GM10266 (cell line): ENCODE measurements around the gene UNC13C.
"Not testable (repeated sequence)": the region's sequence is repeated elsewhere in the genome, so short reads cannot be mapped to it uniquely, and the experiment has no call there.

ENCODE experiments used
- DNase-seq: peaks from one replicate; pipeline ENCODE4 v3.0.0; 2012; ENCODE audit errors: extremely low spot score
- TF ChIP-seq, protein P1 (sequence below): IDR thresholded peaks from 2 replicates; pipeline ENCODE4 v1.5.1; 2012; ENCODE audit warnings: mild to moderate bottlenecking, low read depth; ENCODE audit not compliant: control insufficient read depth, insufficient read depth; ENCODE audit errors: missing control alignments

Gene UNC13C

GRCh38 chr15:53978253-53978906 lies at the start of gene UNC13C:
Gene UNC13C, plus strand, starts transcription at chr15:53978441. Its CDS starts 34,463 bp downstream, at chr15:54012904.
- no peak for DNase-seq
- TF ChIP-seq, protein P1, sequence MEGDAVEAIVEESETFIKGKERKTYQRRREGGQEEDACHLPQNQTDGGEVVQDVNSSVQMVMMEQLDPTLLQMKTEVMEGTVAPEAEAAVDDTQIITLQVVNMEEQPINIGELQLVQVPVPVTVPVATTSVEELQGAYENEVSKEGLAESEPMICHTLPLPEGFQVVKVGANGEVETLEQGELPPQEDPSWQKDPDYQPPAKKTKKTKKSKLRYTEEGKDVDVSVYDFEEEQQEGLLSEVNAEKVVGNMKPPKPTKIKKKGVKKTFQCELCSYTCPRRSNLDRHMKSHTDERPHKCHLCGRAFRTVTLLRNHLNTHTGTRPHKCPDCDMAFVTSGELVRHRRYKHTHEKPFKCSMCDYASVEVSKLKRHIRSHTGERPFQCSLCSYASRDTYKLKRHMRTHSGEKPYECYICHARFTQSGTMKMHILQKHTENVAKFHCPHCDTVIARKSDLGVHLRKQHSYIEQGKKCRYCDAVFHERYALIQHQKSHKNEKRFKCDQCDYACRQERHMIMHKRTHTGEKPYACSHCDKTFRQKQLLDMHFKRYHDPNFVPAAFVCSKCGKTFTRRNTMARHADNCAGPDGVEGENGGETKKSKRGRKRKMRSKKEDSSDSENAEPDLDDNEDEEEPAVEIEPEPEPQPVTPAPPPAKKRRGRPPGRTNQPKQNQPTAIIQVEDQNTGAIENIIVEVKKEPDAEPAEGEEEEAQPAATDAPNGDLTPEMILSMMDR, result no peak

GRCh38 chr15:53936137-53936536 lies 42.1 kb upstream of the UNC13C start:
- TF ChIP-seq, protein P1, result no peak
- no peak for DNase-seq

- DNase-seq, result not testable (repeated sequence)
Measured at GRCh38 chr15:53937632-53938031, 40.6 kb upstream of the UNC13C start.

DNA sequence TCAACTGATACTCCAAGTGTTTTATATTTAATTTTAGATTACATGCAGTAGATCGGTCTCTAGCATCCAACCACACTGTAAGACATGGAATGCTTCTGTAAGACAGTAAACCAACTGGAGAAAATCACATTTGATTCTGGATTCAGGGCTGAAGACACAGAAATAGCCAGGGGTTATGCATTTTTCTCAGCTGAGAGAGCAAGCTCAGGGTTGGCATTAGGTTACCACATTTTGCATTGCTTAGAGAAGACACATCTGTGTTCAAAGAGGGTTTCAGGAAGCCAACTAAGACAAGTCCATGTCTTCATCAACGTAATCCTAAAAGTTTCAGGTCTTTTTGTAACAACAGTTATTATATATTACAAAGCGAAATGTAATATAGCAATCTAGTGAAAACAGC lies 27.7 kb upstream of the UNC13C start:
- DNase-seq, result no peak
- TF ChIP-seq, protein P1, result no peak

DNA sequence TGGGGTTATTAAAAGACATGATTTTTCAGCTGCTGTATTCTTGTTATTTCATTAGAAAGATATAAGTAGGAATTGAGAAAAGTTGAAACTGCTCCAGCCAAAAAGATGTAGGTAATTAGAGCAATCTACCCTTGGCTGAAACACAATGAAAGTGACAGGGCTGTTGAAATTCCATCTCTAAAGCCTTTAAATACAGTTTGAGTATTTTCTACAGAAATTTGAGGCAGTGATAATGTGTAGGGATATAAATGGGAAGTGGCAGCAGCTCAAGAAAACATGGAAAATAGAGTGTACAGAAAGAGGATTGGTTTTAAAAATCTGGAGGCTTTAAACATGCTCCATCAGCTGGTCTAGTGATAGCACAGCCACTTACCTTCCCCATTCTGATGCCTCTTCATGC lies 22.8 kb upstream of the UNC13C start:
- no peak for DNase-seq
- TF ChIP-seq, protein P1, result no peak

DNA sequence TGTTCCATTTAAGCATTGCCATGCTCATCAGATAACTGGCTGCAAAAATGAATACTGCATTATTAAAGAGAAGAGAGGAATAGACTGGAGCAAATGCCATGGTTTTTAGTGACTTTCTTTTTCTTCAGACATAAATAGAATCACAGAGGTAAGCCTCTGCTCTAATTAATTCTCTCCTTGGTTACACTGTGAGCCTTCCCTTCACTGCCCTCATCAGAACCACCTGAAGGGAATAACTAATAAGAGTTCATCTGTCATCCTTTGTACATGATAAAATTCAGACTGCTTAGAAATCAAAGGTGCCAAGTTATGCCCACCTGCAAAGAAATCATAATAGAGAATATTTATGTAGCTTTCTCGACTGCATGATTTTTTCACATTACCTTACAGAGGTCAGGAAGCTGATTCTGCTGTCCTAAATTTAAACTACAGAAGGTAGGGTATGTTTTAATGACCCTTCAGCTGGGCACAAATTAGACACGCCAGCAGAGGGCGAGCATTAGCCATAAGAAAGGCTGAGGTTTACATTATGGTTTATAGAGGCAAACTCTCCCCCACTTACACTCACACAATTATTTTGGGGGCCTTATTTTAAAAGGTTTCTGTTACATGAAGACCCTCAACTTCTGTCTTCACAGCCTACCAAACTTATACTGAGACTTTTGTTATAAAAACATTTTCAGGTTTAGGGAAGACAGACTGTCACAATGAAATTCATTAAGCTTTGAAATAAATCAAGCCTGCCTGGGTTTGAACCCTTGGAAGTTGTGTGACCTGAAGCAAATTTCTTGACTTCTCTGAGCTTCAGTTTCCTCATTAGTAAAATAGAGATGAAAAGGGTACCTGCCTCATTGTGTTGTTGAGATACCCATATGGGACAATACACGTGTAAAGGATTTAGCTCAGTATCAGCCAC lies 15.3 kb upstream of the UNC13C start:
- TF ChIP-seq, protein P1, result peak; percentile 61
- no peak for DNase-seq

GRCh38 chr15:53963801-53964200 lies 14.4 kb upstream of the UNC13C start:
- no peak for DNase-seq
- TF ChIP-seq, protein P1, result no peak
